PFSK-1 (cell line): ENCODE results near the gene TRMT1.

ENCODE experiments used
- FOXP2 ChIP-seq: optimal IDR thresholded peaks from 2 replicates; pipeline ENCODE3; 2011; ENCODE audit warnings: borderline replicate concordance, control low read depth, inconsistent platforms; ENCODE audit not compliant: insufficient read depth; ENCODE audit errors: extremely low read length, extremely low read depth
- POLR2AphosphoS5 ChIP-seq: IDR thresholded peaks from 2 replicates; pipeline ENCODE4 v1.6.1; 2012; ENCODE audit warnings: low read depth, mild to moderate bottlenecking, control low read depth, low read length, moderate library complexity
- SIN3A ChIP-seq: IDR thresholded peaks from 2 replicates; pipeline ENCODE4 v1.6.1; 2012; ENCODE audit warnings: mild to moderate bottlenecking, low read length, moderate library complexity, borderline replicate concordance; ENCODE audit not compliant: insufficient read depth
- TAF1 ChIP-seq: IDR thresholded peaks from 2 replicates; pipeline ENCODE4 v1.6.1; 2012; ENCODE audit warnings: low read length, control low read depth, borderline replicate concordance; ENCODE audit not compliant: insufficient read depth
- TF ChIP-seq, protein P1 (sequence below), 2 experiments: IDR thresholded peaks; 2 replicates each; pipeline versions ENCODE4 v1.6.1 to v1.8.0; 2011 to 2012; ENCODE audit warnings: low read depth in 2 of 2, low read length in 2 of 2, control low read depth in 1 of 2, inconsistent platforms in 1 of 2, mild to moderate bottlenecking in 1 of 2, moderate library complexity in 1 of 2; ENCODE audit not compliant: insufficient read depth in 1 of 2

Gene TRMT1

GRCh38 chr19:13074378-13074777 is 42.2 kb downstream of the TRMT1 start:
- TF ChIP-seq FOXP2 (no peak), POLR2AphosphoS5 (no peak), SIN3A (no peak), TAF1 (no peak)
- TF ChIP-seq, protein P1, sequence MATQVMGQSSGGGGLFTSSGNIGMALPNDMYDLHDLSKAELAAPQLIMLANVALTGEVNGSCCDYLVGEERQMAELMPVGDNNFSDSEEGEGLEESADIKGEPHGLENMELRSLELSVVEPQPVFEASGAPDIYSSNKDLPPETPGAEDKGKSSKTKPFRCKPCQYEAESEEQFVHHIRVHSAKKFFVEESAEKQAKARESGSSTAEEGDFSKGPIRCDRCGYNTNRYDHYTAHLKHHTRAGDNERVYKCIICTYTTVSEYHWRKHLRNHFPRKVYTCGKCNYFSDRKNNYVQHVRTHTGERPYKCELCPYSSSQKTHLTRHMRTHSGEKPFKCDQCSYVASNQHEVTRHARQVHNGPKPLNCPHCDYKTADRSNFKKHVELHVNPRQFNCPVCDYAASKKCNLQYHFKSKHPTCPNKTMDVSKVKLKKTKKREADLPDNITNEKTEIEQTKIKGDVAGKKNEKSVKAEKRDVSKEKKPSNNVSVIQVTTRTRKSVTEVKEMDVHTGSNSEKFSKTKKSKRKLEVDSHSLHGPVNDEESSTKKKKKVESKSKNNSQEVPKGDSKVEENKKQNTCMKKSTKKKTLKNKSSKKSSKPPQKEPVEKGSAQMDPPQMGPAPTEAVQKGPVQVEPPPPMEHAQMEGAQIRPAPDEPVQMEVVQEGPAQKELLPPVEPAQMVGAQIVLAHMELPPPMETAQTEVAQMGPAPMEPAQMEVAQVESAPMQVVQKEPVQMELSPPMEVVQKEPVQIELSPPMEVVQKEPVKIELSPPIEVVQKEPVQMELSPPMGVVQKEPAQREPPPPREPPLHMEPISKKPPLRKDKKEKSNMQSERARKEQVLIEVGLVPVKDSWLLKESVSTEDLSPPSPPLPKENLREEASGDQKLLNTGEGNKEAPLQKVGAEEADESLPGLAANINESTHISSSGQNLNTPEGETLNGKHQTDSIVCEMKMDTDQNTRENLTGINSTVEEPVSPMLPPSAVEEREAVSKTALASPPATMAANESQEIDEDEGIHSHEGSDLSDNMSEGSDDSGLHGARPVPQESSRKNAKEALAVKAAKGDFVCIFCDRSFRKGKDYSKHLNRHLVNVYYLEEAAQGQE (IDR thresholded peaks at IDR 0.05; ENCODE audit: insufficient read depth in 1 of 2, low read depth in 2 of 2, low read length in 2 of 2), result no peak

DNA sequence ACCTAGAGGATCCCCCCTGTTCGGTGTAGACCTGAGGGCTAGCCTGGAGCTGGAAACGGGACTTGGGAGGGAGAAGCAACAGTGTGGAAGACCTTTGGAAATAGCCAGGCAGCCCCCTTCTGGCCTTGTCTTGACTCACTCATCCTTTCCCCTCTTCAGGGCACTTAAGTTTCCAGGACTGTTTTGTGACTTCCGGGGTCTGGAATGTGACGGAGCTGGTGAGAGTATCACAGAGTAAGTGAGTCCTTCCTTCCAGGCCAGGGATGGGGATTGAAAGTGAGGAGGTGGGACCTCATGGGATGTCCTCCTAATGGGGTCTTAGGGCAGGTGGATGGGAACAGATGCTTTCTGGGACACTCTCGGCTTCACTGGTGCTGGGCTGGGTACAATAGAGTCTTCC is 43.3 kb downstream of the TRMT1 start:
- no peak for TF ChIP-seq FOXP2
- TF ChIP-seq POLR2AphosphoS5, result no peak
- TF ChIP-seq, protein P1 (IDR thresholded peaks at IDR 0.05; ENCODE audit: insufficient read depth in 1 of 2, low read depth in 2 of 2, low read length in 2 of 2), result no peak
- TF ChIP-seq SIN3A, result no peak
- no peak for TF ChIP-seq TAF1

GRCh38 chr19:13072188-13072908 is 44.2 kb downstream of the TRMT1 start:
- TF ChIP-seq POLR2AphosphoS5 (no peak), SIN3A (no peak), FOXP2 (no peak), TAF1 (no peak)
- TF ChIP-seq, protein P1 (IDR thresholded peaks at IDR 0.05; ENCODE audit: insufficient read depth in 1 of 2, low read depth in 2 of 2, low read length in 2 of 2), result no peak

GRCh38 chr19:13071444-13072187 is 44.9 kb downstream of the TRMT1 start:
- no peak for TF ChIP-seq TAF1
- no peak for TF ChIP-seq POLR2AphosphoS5
- TF ChIP-seq FOXP2, result no peak
- TF ChIP-seq SIN3A, result no peak
- TF ChIP-seq, protein P1 (IDR thresholded peaks at IDR 0.05; ENCODE audit: insufficient read depth in 1 of 2, low read depth in 2 of 2, low read length in 2 of 2), result no peak
